H1 (cell line): ENCODE measurements around the gene TMEM182. TPM values are rescaled to one million over a fixed set of nuclear protein-coding genes. Genes with fewer than 3 reads are reported as not detected.

Experiments used
- CHD2 ChIP-seq: IDR thresholded peaks from 2 replicates; pipeline ENCODE4 v1.6.1; 2012; ENCODE audit warnings: low read length, improper control_type of control experiment
- CREB1 ChIP-seq: IDR thresholded peaks from 2 replicates; pipeline ENCODE4 v1.6.1; 2012; ENCODE audit warnings: inconsistent platforms
- FOSL1 ChIP-seq: IDR thresholded peaks from 2 replicates; pipeline ENCODE4 v1.6.1; 2011; ENCODE audit warnings: mild to moderate bottlenecking, low read depth, low read length, moderate library complexity; ENCODE audit not compliant: insufficient read depth
- GABPA ChIP-seq: IDR thresholded peaks from 2 replicates; pipeline ENCODE4 v1.6.1; 2011; ENCODE audit warnings: mild to moderate bottlenecking, low read length, moderate library complexity, borderline replicate concordance; ENCODE audit not compliant: insufficient read depth
- KDM5A ChIP-seq: fragments of 200-600 bp; IDR thresholded peaks from 2 replicates; pipeline ENCODE4 v1.7.1; 2012; ENCODE audit warnings: mild to moderate bottlenecking, low read length, inconsistent platforms, mixed read lengths
- RAD21 ChIP-seq, 2 experiments: IDR thresholded peaks in 1 of 2; conservative IDR thresholded peaks in 1 of 2; 2 replicates each; pipeline ENCODE4 v1.6.1; 2011; ENCODE audit warnings: low read depth in 2 of 2, low read length in 2 of 2, improper control_type of control experiment in 1 of 2, inconsistent platforms in 1 of 2, mild to moderate bottlenecking in 1 of 2, moderate library complexity in 1 of 2
- RNF2 ChIP-seq: fragments of 200-900, 300-1000 bp; sonication (generic); IDR thresholded peaks from 2 replicates; pipeline ENCODE4 v1.7.1; 2016; ENCODE audit warnings: borderline replicate concordance, low read depth, mild to moderate bottlenecking, antibody characterized with exemption, low read length; ENCODE audit not compliant: poor library complexity, severe bottlenecking; ENCODE audit errors: missing control alignments
- polyA plus RNA-seq, 7 experiments: library from polyadenylated mRNA; depleted of rRNA in 3 of 7; stranded (reverse) in 5 of 7; unstranded in 2 of 7; fragments of >200 nt in 5 of 7; fragments of 200-250 nt in 2 of 7; gene quantifications; 1 replicate in 5 of 7; 2 replicates in 1 of 7; 4 replicates in 1 of 7; pipeline versions ENCODE4 v1.2.1 to v1.2.3, GENCODE V29; 2011 to 2013; ENCODE audit warnings: missing spikeins in 2 of 7, mixed read lengths in 2 of 7
- total RNA-seq: library from RNA; stranded (reverse); fragmentation: NEBNext Ultra II Directional; extraction: Animal tissue kit (Norgen Biotek cat#: 25700); gene quantifications from 2 replicates; pipeline ENCODE4 v1.2.1, GENCODE V29; 2021
- TF ChIP-seq, protein P1 (sequence below): fragments of 300-600 bp; sonication (generic); IDR thresholded peaks from 2 replicates; pipeline ENCODE4 v1.7.1; 2012; ENCODE audit warnings: low read length, moderate library complexity, mild to moderate bottlenecking, inconsistent platforms; ENCODE audit not compliant: insufficient replicate concordance

Gene TMEM182
- total and polyA plus RNA-seq, 2 of the 8 experiments (the other 6 are each of a cell fraction or from before 2014, with no cell fraction given), result 3.1 to 4.3 TPM

GRCh38 chr2:102788216-102788884 lies 26.5 kb downstream of the TMEM182 start (continued):
- TF ChIP-seq, protein P1, sequence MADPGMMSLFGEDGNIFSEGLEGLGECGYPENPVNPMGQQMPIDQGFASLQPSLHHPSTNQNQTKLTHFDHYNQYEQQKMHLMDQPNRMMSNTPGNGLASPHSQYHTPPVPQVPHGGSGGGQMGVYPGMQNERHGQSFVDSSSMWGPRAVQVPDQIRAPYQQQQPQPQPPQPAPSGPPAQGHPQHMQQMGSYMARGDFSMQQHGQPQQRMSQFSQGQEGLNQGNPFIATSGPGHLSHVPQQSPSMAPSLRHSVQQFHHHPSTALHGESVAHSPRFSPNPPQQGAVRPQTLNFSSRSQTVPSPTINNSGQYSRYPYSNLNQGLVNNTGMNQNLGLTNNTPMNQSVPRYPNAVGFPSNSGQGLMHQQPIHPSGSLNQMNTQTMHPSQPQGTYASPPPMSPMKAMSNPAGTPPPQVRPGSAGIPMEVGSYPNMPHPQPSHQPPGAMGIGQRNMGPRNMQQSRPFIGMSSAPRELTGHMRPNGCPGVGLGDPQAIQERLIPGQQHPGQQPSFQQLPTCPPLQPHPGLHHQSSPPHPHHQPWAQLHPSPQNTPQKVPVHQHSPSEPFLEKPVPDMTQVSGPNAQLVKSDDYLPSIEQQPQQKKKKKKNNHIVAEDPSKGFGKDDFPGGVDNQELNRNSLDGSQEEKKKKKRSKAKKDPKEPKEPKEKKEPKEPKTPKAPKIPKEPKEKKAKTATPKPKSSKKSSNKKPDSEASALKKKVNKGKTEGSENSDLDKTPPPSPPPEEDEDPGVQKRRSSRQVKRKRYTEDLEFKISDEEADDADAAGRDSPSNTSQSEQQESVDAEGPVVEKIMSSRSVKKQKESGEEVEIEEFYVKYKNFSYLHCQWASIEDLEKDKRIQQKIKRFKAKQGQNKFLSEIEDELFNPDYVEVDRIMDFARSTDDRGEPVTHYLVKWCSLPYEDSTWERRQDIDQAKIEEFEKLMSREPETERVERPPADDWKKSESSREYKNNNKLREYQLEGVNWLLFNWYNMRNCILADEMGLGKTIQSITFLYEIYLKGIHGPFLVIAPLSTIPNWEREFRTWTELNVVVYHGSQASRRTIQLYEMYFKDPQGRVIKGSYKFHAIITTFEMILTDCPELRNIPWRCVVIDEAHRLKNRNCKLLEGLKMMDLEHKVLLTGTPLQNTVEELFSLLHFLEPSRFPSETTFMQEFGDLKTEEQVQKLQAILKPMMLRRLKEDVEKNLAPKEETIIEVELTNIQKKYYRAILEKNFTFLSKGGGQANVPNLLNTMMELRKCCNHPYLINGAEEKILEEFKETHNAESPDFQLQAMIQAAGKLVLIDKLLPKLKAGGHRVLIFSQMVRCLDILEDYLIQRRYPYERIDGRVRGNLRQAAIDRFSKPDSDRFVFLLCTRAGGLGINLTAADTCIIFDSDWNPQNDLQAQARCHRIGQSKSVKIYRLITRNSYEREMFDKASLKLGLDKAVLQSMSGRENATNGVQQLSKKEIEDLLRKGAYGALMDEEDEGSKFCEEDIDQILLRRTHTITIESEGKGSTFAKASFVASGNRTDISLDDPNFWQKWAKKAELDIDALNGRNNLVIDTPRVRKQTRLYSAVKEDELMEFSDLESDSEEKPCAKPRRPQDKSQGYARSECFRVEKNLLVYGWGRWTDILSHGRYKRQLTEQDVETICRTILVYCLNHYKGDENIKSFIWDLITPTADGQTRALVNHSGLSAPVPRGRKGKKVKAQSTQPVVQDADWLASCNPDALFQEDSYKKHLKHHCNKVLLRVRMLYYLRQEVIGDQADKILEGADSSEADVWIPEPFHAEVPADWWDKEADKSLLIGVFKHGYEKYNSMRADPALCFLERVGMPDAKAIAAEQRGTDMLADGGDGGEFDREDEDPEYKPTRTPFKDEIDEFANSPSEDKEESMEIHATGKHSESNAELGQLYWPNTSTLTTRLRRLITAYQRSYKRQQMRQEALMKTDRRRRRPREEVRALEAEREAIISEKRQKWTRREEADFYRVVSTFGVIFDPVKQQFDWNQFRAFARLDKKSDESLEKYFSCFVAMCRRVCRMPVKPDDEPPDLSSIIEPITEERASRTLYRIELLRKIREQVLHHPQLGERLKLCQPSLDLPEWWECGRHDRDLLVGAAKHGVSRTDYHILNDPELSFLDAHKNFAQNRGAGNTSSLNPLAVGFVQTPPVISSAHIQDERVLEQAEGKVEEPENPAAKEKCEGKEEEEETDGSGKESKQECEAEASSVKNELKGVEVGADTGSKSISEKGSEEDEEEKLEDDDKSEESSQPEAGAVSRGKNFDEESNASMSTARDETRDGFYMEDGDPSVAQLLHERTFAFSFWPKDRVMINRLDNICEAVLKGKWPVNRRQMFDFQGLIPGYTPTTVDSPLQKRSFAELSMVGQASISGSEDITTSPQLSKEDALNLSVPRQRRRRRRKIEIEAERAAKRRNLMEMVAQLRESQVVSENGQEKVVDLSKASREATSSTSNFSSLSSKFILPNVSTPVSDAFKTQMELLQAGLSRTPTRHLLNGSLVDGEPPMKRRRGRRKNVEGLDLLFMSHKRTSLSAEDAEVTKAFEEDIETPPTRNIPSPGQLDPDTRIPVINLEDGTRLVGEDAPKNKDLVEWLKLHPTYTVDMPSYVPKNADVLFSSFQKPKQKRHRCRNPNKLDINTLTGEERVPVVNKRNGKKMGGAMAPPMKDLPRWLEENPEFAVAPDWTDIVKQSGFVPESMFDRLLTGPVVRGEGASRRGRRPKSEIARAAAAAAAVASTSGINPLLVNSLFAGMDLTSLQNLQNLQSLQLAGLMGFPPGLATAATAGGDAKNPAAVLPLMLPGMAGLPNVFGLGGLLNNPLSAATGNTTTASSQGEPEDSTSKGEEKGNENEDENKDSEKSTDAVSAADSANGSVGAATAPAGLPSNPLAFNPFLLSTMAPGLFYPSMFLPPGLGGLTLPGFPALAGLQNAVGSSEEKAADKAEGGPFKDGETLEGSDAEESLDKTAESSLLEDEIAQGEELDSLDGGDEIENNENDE, result no peak
- TF ChIP-seq RNF2, result no peak
- no peak for TF ChIP-seq RAD21 (IDR thresholded peaks at IDR 0.05 in 1 of 2, conservative IDR thresholded peaks at IDR 0.05 in 1 of 2; ENCODE audit: low read depth in 2 of 2, low read length in 2 of 2)
- TF ChIP-seq GABPA, result no peak
- no peak for TF ChIP-seq CHD2
- no peak for TF ChIP-seq KDM5A
- TF ChIP-seq FOSL1, result no peak
- no peak for TF ChIP-seq CREB1
